B cell (primary cell): ENCODE data around the gene ABLIM1.

ENCODE experiments used
- CTCF ChIP-seq: fragments of 200-600 bp; IDR thresholded peaks from one replicate; pipeline ENCODE4 v1.8.0; 2022; ENCODE audit warnings: antibody characterized with exemption, mild to moderate bottlenecking
- EZH2 ChIP-seq: IDR thresholded peaks from 2 replicates; pipeline ENCODE4 v1.6.1; 2012; ENCODE audit warnings: borderline replicate concordance, low read depth, mild to moderate bottlenecking, moderate library complexity, low read length; ENCODE audit not compliant: insufficient read depth, poor library complexity, severe bottlenecking

- TF ChIP-seq CTCF (no peak), EZH2 (no peak)
Measured at GRCh38 chr10:114678336-114678735, 20.3 kb upstream of the ABLIM1 start.
